ENCODE data around the gene ZNF343.
"Not testable (repeated sequence)": the region's sequence is repeated elsewhere in the genome, so short reads cannot be mapped to it uniquely, and the experiment has no call there.

Gene ZNF343

GRCh38 chr20:2508631-2509467 is at the start of gene ZNF343:
Gene ZNF343, minus strand, starts transcription at chr20:2508915. Its CDS starts 15,020 bp downstream, at chr20:2493895.
- DNase-seq, result peak; percentile 88

GRCh38 chr20:2557873-2558580 is 49.3 kb upstream of the ZNF343 start:
- DNase-seq, result no peak

DNA sequence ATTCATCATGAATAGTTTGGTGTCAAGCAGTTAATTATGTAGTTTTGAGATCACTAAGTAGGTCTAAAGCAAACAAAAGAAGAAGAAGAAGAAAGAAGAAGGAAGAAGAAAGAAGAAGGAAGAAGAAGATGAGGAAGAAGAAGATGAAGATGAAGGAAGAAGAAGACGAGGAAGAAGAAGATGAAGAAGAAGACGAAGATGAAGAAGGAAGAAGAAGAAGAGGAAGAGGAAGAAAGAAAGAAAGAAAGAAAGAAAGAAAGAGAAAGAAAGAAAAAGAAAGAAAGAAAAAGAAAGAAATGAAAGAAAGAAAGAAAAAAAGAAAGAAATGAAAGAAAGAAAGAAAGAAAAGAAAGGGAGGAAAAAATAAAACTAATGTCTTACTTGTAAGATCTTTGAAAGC is 36.9 kb upstream of the ZNF343 start:
- no peak for DNase-seq

GRCh38 chr20:2544211-2544610 is 35.5 kb upstream of the ZNF343 start:
- no peak for DNase-seq

DNA sequence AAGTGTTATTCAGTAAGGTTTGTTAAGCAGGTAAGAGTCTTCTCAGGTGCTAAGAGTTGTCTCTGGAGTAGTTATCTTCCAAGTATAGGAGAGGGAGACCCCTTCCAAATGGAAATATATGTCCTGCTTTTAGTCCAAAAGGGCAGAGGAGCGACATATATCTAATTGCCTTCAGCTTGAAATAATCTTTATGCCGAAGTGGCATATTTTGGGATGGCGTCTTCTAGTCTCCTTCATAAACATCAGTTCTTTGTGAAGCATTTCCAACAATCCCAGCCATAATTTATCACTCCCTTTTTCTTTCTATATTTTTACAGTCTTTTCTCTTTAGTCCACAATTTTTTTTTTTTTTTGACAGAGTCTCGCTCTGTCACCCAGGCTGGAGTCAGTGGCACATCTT is 33.6 kb upstream of the ZNF343 start:
- no peak for DNase-seq

DNA sequence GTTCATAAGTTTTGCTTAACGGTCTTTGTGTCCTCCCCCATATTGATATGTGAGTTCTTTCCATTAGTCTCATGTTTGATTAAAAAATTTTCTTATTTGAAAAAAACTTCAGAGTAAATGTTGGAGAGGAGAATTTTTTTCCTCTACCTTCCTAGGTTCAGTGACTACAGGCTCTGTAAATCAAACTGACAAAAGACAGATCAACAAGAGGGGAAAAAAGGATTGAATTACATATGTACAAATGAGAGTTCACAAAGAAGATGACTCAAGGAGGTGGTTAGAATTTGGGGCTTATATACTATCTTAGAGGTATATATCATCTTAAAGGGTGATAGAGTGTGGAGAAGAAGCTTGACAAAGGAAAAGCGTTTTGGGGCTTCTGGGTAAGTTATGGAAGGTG is 33.2 kb upstream of the ZNF343 start:
- DNase-seq, result no peak

DNA sequence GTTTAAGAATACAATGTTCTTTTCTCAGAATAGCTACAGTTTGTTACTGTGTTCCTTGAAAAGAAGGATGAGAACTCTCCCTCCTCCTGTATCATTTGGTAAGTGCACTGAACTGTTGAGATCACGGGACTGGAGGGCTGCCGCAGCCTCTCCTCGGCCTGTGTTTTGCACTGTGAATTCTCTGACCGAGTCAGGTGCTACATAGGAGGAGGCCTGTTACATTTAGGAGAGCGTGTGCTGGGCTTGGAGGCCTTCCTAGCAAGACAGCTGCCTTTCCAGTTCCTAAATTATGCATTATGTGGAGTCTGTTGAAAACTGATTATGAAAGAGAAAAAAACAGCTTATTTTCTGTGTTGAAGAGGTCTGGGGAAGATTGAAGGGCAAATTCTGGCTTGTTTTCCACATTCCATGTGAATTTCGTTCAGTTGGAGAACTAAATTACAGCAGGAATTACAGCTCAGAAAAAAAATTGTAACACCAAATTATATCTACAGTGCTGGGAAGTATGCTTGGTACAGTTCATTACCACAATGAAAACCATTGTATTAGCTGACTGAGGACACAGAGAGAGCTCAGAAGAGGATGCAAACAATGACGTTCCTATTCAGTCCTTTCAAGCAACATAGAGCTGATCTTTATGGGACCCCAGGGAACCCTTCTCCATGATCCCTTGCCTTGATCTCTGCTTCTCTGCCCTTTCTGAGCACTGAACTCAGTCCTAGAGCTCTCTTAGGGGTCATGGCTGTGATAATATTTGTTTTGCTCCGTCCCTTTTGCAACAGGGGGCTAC is 30.4 kb upstream of the ZNF343 start:
- DNase-seq, result no peak

- DNase-seq, result no peak
Observed at GRCh38 chr20:2538356-2538755, 29.6 kb upstream of the ZNF343 start.

DNA sequence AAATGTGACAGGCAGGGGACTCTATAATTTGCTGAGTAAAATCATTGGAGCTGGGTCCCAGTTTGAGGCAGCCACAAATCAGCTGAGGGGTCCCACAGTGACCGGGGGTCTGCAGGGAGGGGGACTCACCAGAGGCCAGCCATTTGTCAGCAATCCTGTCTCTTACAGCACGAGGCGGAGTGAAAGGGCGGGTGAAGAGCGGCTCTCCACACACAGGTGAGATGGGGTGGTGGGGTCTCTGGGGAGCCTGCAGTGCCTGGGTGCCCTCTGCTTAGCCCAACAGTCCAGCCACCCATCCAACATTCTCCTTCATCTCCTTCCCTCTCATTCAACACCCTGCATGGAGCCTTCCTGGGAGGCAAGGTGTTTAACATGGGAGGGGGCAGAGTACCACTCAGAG is 28.4 kb upstream of the ZNF343 start:
- DNase-seq, result no peak

DNA sequence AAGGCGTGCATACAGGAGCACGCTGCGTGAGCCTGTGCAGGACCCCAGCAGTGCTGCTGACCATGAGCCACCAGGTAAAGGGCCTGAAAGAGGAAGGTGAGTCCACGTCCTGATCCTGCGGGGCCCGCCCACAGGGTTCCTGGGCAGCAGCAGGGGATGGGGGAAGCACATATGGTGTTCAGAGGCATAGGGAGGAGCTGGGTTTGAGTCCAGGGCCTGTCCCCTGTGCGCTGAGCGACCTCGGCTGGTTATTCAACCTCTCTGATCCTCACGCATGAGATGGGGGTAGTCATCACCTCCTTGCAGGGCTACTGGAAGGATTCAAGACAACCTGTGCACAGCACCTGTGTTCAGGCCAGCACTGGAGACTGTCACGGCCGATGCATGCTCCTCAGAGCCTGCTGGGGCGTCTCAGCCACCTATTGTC is 27.9 kb upstream of the ZNF343 start, which contains the start of gene TMC2:
Gene TMC2, plus strand, starts transcription at position 14 of the 427 bp plus-strand sequence. Its CDS starts 49 bp downstream, at position 63.
- no peak for DNase-seq

DNA sequence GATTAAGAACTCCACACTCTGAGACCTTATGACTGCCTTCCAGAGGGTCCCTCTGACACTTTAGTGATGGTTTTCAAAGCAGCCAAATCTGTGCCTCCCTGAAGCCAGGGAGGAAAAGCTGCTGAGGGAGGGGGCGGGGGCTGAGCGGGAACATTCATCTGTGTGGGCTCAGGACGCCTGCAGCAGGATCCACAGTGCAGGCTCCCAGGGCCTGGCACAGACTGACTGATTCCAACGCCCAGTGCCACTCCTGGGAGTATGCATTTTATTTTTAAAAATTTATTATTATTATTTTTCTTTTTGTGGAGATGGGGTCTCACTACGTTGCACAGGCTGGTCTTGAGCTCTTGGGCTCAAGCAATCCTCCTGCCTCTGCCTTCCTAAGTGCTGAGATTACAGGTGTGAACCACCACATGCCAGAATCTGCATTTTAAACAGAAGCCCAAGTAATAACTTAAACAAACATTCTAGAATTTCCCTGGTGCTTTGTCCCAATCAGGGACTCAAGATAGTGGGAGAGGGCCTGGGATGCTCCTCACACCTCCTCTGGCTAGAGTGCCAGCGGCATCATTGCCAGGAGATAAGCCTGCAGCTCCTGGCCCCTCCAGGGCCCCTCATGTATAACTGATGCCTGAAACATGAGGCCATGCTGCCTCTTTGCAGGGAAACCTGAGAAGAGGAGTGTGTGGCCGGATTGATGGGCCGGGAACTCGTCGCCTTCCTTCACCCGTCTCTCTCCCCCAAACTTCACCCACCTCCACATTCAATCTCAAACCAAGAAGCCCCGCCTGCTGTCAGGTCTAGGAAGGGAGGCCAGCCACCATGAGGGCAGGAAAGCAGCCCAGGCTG is 27.2 kb upstream of the ZNF343 start:
- no peak for DNase-seq

DNA sequence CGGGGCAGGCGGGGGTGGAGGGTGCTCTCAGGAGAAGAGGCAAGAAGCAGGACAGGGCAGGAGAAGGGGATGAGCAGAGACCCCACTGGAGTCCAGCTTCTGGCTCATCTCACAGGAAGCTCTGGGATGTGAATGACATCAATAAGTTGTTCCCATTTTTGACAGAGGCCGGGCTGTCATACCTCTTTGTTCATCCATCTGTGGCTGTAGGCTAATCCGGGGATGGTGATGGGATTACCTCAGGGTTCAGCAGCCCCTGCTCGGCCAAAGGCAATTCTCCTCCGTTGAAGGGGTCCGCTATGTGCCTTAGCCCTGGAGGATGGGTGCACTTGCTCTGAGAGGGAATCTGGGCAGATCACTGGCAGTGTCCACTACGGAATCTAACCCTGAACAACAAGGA is 24.4 kb upstream of the ZNF343 start:
- DNase-seq, result no peak

GRCh38 chr20:2528671-2529271 is 20.1 kb upstream of the ZNF343 start:
- no peak for DNase-seq

DNA sequence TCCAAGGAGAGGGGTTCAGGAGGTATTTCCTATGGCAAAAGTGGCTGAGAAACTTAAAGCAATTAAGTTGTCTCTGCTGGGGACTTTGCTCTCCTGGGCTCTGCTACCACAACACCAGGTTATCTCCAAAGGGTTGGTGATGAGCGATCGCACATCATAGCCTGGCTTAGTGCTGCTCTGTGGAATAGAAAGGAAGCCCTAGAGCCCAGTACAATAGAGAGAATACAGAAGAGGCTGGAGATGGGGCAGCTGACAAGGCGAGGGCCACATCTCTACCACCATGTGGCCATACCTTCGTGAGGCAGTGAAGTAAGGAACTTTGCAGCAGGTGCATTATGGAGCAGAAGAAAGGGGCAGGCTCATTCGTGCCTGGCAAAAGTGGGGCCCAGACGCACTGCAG is 19.0 kb upstream of the ZNF343 start:
- DNase-seq, result no peak

DNA sequence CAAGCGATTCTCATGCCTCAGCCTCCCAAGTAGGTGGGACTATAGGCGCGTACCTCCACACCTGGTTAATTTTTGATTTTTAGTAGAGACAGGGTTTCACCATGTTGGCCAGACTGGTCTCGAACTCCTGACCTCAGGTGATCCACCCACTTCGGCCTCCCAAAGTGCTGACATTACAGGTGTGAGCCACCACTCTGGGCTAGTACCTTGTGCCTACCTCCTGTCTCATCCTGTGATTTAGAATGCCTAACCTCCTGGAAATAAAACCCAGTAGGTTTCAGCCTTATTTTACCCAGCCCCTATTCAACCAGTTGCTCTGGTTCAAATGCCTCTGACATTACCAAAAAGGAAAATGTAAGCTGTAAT is 17.5 kb upstream of the ZNF343 start:
- not testable (repeated sequence) for DNase-seq

- peak; percentile 45 for DNase-seq
Observed at GRCh38 chr20:2524709-2525506, 16.2 kb upstream of the ZNF343 start.

- DNase-seq, result peak; percentile 94
Observed at GRCh38 chr20:2523919-2524708, 15.4 kb upstream of the ZNF343 start.

- not testable (repeated sequence) for DNase-seq
Observed at GRCh38 chr20:2522826-2523429, 14.2 kb upstream of the ZNF343 start.

GRCh38 chr20:2521369-2522305 is 12.9 kb upstream of the ZNF343 start:
- DNase-seq, result peak; percentile 66
